HFFc6 (cell line): Measurements from ENCODE around the gene ALDH1L1. TPM values are rescaled to one million over a fixed set of nuclear protein-coding genes. Genes with fewer than 3 reads are reported as not detected.

ENCODE experiments used
- DNase-seq: peaks from one replicate; pipeline ENCODE4 v3.0.0-alpha.2; 2018
- H3K27ac Mint-ChIP-seq: 2 replicates; pipeline ENCODE4 v1.8.0; 2020; ENCODE audit warnings: mild to moderate bottlenecking, mixed read lengths
- H3K27me3 Mint-ChIP-seq: 2 replicates; pipeline ENCODE4 v1.8.0; 2021; ENCODE audit warnings: mild to moderate bottlenecking, moderate library complexity, mixed read lengths; ENCODE audit not compliant: insufficient read depth
- H3K36me3 Mint-ChIP-seq: 2 replicates; pipeline ENCODE4 v1.8.0; 2021; ENCODE audit warnings: low read depth, mixed read lengths
- H3K4me1 Mint-ChIP-seq: 2 replicates; pipeline ENCODE4 v1.8.0; 2020; ENCODE audit warnings: low read depth, mixed read lengths
- H3K4me3 Mint-ChIP-seq: 2 replicates; pipeline ENCODE4 v1.8.0; 2020; ENCODE audit warnings: mild to moderate bottlenecking, moderate library complexity, mixed read lengths
- H3K9me3 Mint-ChIP-seq: 2 replicates; pipeline ENCODE4 v1.8.0; 2020; ENCODE audit warnings: mild to moderate bottlenecking, mixed read lengths
- total RNA-seq, 6 experiments: library from RNA; stranded (reverse); fragmentation: NEBNext Ultra II Directional; extraction: Animal tissue kit (Norgen Biotek cat#: 25700); gene quantifications; 2 replicates in 1 of 6; 3 replicates in 5 of 6; pipeline ENCODE4 v1.2.3, GENCODE V29; 2021
- TF ChIP-seq, protein P1 (sequence below): fragments of 200-600 bp; sonication (generic); IDR thresholded peaks from 2 replicates; pipeline ENCODE4 v1.5.0; 2021; ENCODE audit warnings: antibody characterized with exemption, mild to moderate bottlenecking

ALDH1L1 gene
- total RNA-seq, 6 experiments from 2014 or later: 0.05 TPM; not detected in 5

DNA sequence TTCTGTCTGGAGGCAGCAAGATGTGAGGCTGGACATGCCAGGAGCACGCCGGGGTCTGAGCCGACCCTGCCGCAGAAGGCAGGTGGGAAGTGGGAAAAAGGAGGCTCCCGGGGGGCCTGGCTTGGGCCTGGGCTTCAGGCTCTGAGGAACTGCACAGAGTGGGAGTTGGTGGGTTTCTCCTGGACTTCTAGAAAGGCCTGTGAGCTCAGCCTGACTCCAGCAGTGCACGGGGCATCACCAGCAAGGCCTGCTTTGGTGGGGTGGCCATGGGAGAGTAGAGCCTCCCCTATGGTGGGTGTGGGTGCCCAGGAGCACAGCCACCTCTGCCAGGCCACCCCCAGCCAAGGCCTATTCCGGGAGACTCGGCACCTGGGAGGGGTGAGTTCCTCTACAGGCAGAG is 78.4 kb downstream of the ALDH1L1 start:
- TF ChIP-seq, protein P1, sequence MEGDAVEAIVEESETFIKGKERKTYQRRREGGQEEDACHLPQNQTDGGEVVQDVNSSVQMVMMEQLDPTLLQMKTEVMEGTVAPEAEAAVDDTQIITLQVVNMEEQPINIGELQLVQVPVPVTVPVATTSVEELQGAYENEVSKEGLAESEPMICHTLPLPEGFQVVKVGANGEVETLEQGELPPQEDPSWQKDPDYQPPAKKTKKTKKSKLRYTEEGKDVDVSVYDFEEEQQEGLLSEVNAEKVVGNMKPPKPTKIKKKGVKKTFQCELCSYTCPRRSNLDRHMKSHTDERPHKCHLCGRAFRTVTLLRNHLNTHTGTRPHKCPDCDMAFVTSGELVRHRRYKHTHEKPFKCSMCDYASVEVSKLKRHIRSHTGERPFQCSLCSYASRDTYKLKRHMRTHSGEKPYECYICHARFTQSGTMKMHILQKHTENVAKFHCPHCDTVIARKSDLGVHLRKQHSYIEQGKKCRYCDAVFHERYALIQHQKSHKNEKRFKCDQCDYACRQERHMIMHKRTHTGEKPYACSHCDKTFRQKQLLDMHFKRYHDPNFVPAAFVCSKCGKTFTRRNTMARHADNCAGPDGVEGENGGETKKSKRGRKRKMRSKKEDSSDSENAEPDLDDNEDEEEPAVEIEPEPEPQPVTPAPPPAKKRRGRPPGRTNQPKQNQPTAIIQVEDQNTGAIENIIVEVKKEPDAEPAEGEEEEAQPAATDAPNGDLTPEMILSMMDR: no peak
- Mint-ChIP-seq H3K4me3 (no peak overlapping the region), H3K9me3 (no peaks in the 10 kb centered on the region), H3K36me3 (no peaks in the 10 kb centered on the region), H3K27ac (no peak overlapping the region), H3K4me1 (peaks cover 28% of the 10 kb centered on the region), H3K27me3 (peaks cover 18% of the 10 kb centered on the region)
- DNase-seq: no peak

DNA sequence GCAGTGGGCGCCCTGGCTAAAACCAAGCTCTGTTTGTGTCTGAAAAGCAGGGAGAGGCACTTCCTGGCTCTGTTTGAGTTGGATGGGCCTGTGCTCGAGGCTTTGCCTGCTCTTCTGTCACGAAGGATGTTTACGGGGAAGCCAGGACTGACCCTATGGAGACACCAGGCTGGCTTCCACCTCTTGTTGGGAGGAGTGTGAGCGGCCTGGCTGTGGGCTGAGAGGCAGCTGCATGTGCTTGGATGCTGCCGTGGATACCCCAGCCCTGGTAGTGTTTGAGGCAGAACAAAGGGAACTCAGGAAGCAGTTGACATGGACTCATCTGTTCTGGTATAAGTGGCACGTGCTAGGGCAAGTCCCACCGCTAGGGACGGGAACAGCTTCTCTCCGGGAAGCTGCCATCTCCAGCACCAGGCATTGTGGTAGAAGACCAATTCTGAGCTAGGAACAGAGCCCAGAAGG is 78.8 kb downstream of the ALDH1L1 start:
- TF ChIP-seq, protein P1: no peak
- Mint-ChIP-seq H3K9me3 (peaks cover 4% of the 10 kb centered on the region; the same call in 1 of the 2 replicates), H3K36me3 (no peaks in the 10 kb centered on the region), H3K27me3 (peaks cover 20% of the 10 kb centered on the region), H3K4me1 (peaks cover 28% of the 10 kb centered on the region), H3K27ac (no peak overlapping the region), H3K4me3 (no peak overlapping the region)
- no peak for DNase-seq

DNA sequence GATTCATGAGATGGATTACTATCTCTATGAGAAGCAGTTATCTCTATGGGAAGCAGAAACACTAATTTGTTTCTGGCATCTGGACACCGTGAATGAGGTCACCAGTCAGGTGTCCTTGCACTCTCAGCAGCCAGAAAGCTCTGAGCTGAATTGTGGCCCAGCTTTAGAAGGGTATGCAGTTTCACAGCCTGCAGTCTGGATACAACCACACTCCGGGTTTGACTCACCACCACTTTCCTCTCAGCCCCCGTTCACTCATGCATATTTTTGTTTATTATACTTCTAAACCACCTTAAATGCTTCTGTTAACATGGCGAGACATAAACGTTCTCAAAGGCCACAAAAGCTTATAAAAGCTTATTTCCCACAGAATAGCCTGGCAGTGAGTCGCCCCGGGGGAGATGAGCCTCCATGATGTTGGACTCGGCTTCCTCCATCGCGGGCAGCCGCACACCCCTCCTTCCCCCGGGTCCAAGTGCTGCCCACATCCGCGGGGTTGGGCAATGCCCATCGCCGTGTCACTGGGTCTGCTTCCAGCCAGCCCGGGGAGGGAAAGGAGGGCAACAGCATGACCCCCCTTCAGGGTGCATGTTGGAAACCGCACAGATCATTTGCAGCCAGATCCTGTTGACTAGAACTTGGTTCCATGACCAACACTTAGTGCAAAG is 79.6 kb downstream of the ALDH1L1 start:
- Mint-ChIP-seq H3K27ac (no peak overlapping the region), H3K36me3 (no peaks in the 10 kb centered on the region; the same call in 1 of the 2 replicates), H3K9me3 (peaks cover 11% of the 10 kb centered on the region), H3K4me3 (no peak overlapping the region), H3K27me3 (peaks cover 24% of the 10 kb centered on the region), H3K4me1 (peaks cover 28% of the 10 kb centered on the region)
- DNase-seq: peak; percentile 60
- TF ChIP-seq, protein P1: no peak

DNA sequence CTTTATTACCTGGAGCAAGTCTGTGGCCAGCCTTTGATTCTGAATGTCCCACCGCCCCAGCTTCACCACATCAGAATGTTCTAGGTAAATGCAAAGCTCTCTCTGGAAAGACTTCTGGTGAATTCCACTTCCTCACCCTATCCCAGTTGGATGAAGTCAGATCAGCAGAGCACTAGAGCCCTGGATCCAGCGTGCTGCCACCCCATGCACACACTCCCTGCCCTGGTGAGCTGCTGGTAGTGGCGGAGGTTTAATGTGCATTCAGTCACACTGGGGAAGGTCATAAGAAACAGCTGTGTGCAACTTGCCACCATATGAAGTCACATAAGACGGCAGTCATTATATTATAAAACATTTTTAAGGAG is 80.1 kb downstream of the ALDH1L1 start:
- Mint-ChIP-seq H3K36me3 (peaks cover under 1% of the 10 kb centered on the region; the same call in 1 of the 2 replicates), H3K4me1 (peaks cover 28% of the 10 kb centered on the region), H3K27me3 (peaks cover 19% of the 10 kb centered on the region), H3K4me3 (no peak overlapping the region), H3K9me3 (peaks cover 15% of the 10 kb centered on the region), H3K27ac (no peak overlapping the region)
- no peak for DNase-seq
- TF ChIP-seq, protein P1: no peak

DNA sequence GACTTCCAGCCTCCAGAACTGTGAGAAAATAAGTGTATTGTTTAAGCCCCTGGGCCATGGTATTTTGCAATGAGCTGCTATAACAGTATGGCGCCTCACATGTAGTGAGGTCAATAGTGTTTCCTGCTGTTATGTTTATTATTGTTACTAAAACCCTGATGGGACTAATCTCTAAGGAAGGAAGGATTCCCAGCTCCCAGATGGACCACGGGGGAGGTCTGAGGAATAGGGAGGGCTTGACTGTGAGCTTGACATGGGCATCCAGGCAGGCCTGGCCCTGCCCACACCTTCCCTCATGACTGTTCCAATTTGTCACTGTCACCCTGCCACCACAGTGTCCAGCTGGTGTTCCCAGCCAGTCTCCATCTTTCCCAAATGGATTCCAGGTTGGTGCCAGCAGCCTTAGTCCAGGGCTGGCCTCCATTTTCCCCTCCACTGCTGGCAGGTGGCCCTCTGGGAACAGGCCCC is 82.0 kb downstream of the ALDH1L1 start:
- Mint-ChIP-seq H3K27ac (no peak overlapping the region), H3K36me3 (peaks cover 7% of the 10 kb centered on the region), H3K4me1 (peaks cover 28% of the 10 kb centered on the region), H3K27me3 (peaks cover 24% of the 10 kb centered on the region), H3K4me3 (no peak overlapping the region), H3K9me3 (peaks cover 21% of the 10 kb centered on the region)
- TF ChIP-seq, protein P1: no peak
- DNase-seq: no peak
